DMS79 (cell line): ENCODE results near the gene SEZ6L.

Source experiments
- DNase-seq: peaks from one replicate; lab custom pipeline; 2025; lab: John Stamatoyannopoulos, UW

Gene SEZ6L

GRCh38 chr22:26334232-26334631, 165.0 kb downstream of the SEZ6L start:
- DNase-seq, result no peak

DNA sequence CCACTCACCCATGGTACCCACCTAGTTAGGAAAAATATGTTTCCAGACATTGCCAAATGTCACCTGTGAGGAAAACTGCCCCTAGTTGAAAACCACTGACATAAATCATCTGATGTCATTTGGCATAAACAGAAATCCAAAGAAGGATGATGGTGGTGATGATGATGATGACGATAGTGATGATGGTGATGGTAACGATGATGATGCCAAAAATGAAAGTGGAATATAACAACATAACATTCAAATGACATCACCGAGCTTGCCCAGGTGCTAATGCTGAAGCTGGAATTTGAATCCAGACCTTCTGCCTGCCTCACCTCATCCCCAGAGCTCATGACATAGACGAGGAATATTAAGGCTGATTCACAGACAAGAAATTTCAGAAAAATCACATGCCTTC, 167.5 kb downstream of the SEZ6L start:
- DNase-seq, result no peak

GRCh38 chr22:26339755-26340154, 170.5 kb downstream of the SEZ6L start:
- DNase-seq, result no peak

GRCh38 chr22:26342745-26343410, 173.6 kb downstream of the SEZ6L start:
- no peak for DNase-seq

GRCh38 chr22:26345496-26345895, 176.2 kb downstream of the SEZ6L start:
- no peak for DNase-seq

DNA sequence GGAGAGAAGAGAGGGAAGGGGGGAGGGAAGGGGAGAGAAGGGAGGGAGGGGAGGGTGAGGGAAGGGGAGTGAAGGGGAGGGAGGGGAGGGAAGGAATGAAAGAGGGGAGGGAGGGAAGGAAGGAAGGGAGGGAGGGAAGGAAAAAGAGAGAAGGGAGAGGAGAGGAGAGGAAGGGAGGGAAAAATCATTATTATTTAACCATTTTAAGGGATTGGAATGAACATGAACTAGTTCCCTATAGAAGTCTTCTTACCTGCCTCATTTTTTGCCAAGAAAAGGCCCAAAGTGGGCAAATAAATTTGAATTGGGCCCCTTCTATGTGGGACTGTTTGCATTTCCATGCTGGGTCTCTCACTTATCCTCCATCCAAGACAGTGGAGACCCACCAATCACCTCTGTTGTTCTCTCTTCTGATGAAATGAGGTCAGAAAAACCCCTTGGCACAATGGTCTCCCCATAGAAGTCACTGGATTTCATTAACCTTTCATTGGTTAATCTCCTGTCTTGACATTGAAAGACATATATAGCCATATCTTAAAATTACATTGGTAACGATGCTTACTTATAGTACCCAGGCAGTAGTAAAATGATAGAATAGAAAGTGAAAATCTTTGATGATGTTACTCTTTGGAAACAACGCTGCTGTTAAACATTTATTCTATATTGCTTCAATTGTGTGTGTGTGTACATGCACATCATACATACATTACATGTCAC, 179.7 kb downstream of the SEZ6L start:
- DNase-seq, result no peak

GRCh38 chr22:26354707-26355106, 185.4 kb downstream of the SEZ6L start:
- DNase-seq, result no peak

GRCh38 chr22:26357281-26357680, 188.0 kb downstream of the SEZ6L start:
- DNase-seq, result no peak

DNA sequence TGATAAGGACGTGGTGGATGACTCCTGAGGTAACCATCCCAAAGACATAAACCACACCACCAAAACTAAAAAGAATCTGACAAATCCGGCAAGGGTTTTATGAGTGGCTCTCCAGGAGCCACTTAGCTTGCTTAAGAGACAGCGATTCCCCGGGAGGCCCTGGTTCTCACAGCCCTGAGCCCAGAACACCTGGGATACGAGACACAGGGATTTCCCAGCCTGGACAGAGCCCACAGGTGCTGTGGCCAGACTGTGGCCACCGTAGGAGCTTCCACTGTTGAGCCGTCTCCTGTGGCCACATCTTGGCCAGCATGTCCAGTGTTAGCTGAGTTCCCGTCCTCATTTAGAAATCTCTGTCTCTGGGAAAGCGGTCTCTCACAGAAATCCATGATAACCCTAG, 188.6 kb downstream of the SEZ6L start:
- no peak for DNase-seq

DNA sequence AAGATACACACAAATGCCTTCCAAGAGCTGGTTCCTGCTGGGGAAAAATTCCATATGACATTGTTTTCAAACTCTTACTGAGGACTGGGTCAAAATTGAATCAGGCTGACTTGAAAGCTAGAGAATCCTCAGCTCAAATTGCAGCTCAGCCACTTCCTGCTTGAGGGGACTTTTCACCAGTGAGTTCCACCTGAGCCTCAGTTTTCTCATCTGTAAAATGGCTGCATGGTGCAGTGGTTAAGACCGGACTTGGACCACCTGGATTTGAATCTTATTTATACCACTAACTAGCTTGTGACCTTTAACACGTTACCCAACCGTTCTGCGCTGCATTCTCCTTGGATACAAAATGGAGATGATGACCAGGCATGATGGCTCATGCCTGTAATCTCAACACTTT, 189.9 kb downstream of the SEZ6L start:
- DNase-seq, result no peak

DNA sequence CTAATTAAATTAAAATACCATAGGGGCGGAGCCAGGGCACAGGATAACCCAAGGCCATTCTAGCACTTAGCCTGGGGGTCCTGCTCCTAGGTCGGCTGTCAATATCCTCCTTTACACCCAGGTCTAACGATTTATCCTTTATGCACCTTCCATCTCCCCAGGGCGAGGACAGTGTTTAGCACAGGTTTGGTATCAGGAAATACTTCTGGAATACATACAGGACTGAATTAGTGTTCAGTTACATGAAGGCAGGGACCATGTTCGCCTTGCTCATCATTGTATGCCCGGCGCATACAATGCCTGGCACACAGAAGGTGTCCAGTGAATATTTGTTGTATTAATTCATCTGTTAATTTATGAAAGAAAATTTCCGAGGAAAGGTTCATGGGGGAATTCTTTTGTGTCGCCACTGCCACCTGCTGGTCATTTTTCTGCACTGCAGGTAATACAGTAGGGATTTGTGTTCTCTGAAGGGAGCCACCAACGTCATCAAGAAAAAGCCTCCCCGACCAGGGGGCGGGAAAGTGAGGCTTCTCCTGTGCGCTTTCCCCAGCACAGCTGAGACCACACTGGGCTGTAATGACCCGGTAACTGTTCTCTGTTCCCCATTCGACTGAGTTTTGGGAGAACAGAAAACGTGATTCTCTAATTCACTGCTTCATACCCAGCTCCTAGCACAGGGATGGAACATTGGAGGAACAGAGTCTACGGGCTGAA, 191.1 kb downstream of the SEZ6L start:
- DNase-seq, result no peak

- no peak for DNase-seq
Measured at GRCh38 chr22:26362471-26362870, 193.2 kb downstream of the SEZ6L start.

GRCh38 chr22:26364066-26365015, 195.1 kb downstream of the SEZ6L start:
- no peak for DNase-seq

DNA sequence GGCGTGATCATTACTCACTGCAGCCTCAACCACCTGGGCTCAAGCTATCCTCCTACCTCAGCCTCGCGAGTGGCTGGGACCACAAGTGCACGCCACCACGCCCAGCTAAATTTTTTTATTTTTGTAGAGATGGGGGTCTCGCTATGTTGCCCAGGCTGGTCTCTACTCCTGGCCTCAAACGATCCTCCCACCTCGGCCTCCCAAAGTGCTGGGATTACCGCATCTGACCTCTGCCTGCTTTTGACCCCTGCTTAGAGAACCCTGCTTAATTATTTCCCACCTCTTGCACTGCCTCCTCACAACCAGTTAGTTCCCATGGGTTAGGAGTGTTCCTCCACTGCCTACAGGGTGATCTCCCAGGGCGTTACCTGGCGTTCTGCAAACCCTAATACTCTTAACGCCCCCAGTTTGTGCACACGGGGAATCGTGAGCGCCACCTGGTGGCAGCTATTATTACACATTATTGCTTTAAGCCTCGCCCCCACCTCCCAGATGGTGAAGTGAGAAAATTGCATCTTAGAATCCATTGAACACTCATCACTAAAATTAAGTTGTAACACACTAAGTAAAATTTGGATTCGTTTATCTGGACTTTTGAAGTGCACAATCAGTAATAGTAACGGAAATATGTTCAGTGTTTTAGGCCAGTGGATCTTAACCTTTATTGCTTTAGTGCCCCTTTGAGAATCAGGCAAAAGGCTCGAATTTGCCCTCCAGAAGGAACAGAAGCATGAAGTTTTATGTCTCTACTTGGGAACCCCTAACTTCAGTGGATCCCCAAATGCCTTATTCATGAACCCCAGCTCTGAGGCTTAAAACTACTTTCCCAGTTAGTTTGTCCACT, 198.4 kb downstream of the SEZ6L start:
- no peak for DNase-seq

DNA sequence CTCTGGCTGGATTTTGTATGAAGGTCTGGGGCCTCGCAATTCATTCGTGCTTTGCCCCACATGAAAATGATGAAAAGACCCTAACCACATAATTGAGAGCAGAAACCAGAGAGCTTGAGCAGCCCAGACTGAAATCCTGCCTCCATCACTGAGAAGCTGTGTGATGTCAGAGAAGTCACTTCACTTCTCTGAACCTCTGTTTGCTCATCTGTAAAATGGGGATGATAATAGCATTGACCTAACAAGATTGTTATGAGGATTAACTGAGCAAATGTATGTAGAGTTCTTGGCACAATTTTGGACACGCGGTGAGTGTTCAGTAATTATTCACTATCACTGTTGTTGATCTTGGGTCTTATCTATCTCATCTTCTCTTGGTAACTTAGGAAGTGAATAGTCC, 203.6 kb downstream of the SEZ6L start:
- no peak for DNase-seq

DNA sequence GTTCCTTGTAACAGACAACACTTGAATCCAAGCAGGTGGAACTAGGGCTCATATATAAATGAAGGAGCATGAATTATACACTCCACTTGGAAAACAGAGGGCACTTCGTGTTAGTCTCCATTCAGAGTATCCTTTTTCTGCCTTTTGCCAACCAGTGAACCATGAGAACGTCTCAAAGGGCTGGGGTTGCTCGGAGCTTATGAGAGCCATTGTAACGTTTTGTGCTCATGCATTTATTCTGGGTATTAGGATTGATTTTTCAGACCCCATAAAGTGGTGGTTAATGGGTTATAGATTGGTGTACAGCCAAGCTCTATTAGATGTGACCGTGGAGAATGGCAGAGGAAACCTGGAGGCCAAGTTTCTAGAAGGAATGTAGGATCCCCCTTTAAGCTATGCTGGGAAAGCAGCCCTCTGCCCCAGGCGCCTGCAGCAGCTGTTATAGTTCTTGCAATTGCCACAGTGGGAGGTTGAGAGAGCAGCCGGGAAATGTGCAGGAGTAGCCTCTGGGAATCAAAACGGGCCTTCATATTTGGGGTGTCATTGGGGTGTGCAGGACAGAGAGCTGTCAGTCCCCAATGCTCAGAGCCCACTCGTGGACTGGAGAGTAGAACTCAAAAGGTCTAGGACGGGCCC, 205.2 kb downstream of the SEZ6L start:
- no peak for DNase-seq

GRCh38 chr22:26377170-26377830, 208.0 kb downstream of the SEZ6L start:
- DNase-seq, result no peak

DNA sequence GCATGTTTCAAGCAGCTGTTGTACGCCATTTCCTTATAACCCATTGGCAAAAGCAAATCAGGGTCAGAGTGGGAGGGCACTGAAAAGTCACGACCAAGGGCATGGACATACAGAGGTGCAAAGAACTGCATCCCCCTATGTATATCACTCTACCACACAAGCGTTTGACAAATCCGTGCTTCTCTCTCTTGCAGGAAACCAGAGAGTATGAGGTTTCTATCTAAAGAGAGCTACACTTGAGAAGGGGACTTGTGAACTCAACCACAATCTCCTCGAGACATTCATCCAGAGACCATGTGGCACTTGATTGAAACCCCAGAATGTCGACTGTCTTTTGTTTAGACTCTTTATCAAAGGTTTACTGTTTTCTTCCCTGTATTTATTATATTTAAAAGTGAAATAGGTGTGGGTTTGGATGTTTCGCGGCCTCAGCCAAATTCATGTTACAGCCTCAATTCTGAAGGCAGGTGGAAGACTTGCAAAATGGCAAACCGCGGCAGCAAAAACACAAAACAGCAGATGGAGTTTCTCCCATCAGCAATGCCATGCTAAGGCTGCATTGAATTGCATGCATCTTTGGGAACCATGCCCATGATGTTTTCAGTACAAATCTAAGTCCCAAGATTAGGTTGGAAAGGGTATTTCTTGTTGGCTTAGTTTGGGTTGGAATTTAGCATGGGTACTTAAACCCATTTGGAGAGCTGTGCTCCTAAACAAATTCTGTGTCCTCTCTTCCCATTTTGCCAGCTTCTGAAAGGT, 211.0 kb downstream of the SEZ6L start:
- no peak for DNase-seq

GRCh38 chr22:26382782-26383181, 213.5 kb downstream of the SEZ6L start:
- DNase-seq, result no peak
